Naive B cell (primary cell): Measurements from ENCODE around the gene PPP1R2. TPM values are rescaled to one million over a fixed set of nuclear protein-coding genes. Genes with fewer than 3 reads are reported as not detected.
"Not testable (repeated sequence)": the region's sequence is repeated elsewhere in the genome, so short reads cannot be mapped to it uniquely, and the experiment has no call there.

ENCODE experiments used
- ATAC-seq, 2 donors: fragments of 150-1000 bp; cut with Tn5 transposase; 2 replicates each; pipeline ENCODE4 v1.10.0; 2021; ENCODE audit warnings: low read depth in 2 of 2, mild to moderate bottlenecking in 2 of 2, moderate library complexity in 2 of 2
- DNase-seq: peaks from one replicate; pipeline ENCODE4 v3.0.0; 2022
- H3K27ac Mint-ChIP-seq, 6 donors: one replicate each; pipeline ENCODE4 v1.8.0; 2020 to 2022; ENCODE audit warnings: mild to moderate bottlenecking in 6 of 6, mixed read lengths in 6 of 6, moderate library complexity in 5 of 6, inconsistent platforms in 2 of 6
- H3K27me3 Mint-ChIP-seq, 3 donors: one replicate each; pipeline ENCODE4 v1.8.0; 2021 to 2022; ENCODE audit warnings: mixed read lengths in 3 of 3, mild to moderate bottlenecking in 1 of 3
- H3K36me3 Mint-ChIP-seq, 2 donors: one replicate each; pipeline ENCODE4 v1.8.0; 2020 to 2022; ENCODE audit warnings: mixed read lengths in 2 of 2, inconsistent platforms in 1 of 2, mild to moderate bottlenecking in 1 of 2
- H3K4me1 Mint-ChIP-seq, 3 donors: one replicate each; pipeline ENCODE4 v1.8.0; 2020 to 2022; ENCODE audit warnings: mixed read lengths in 3 of 3, inconsistent platforms in 1 of 3, mild to moderate bottlenecking in 1 of 3, moderate library complexity in 1 of 3
- H3K4me3 Mint-ChIP-seq, 8 donors: one replicate each; pipeline ENCODE4 v1.8.0; 2020 to 2022; ENCODE audit warnings: mild to moderate bottlenecking in 8 of 8, mixed read lengths in 8 of 8, moderate library complexity in 8 of 8, inconsistent platforms in 2 of 8
- H3K9me3 Mint-ChIP-seq, 7 donors: one replicate each; pipeline ENCODE4 v1.8.0; 2020 to 2022; ENCODE audit warnings: mixed read lengths in 7 of 7, mild to moderate bottlenecking in 5 of 7, inconsistent platforms in 2 of 7, moderate library complexity in 1 of 7
- polyA plus RNA-seq, 6 donors: library from polyadenylated mRNA; unstranded; fragments of 300-500 nt; fragmentation: Illumina TruSeq; gene quantifications; one replicate each; pipeline ENCODE4 v1.2.3, GENCODE V29; 2021; ENCODE audit warnings: low read depth in 6 of 6

PPP1R2 gene
- polyA plus RNA-seq, 6 donors from 2014 or later: 171 to 265 (median 214) TPM

- Mint-ChIP-seq H3K9me3 (no peaks in the 10 kb centered on the region), H3K27ac (no peak overlapping the region), H3K36me3 (peaks cover 19 to 22% of the 10 kb centered on the region in 2 donors), H3K4me3 (no peak overlapping the region), H3K27me3 (no peaks in the 10 kb centered on the region), H3K4me1 (peaks cover 3 to 8% (median 6%) of the 10 kb centered on the region in 3 donors)
- ATAC-seq: no peak
- no peak for DNase-seq
These were observed 26.1 kb downstream of the PPP1R2 start for GRCh38 chr3:195517030-195517429.

GRCh38 chr3:195514610-195515235 lies 28.4 kb downstream of the PPP1R2 start:
- H3K9me3 Mint-ChIP-seq, DNase-seq, H3K4me3 Mint-ChIP-seq, H3K27me3 Mint-ChIP-seq, ATAC-seq: not testable (repeated sequence)
- H3K36me3 Mint-ChIP-seq: peaks cover 21 to 24% of the 10 kb centered on the region in 2 donors
- H3K4me1 Mint-ChIP-seq: peaks cover 11 to 16% (median 14%) of the 10 kb centered on the region in 3 donors
- peak overlapping the region in 2 of 6 donors; percentile 33 to 62 for H3K27ac Mint-ChIP-seq

- no peak for DNase-seq
- ATAC-seq: no peak
- Mint-ChIP-seq H3K4me1 (peaks cover 11 to 18% (median 17%) of the 10 kb centered on the region in 3 donors), H3K9me3 (no peaks in the 10 kb centered on the region), H3K36me3 (peaks cover 26 to 27% of the 10 kb centered on the region in 2 donors), H3K4me3 (no peak overlapping the region), H3K27me3 (no peaks in the 10 kb centered on the region), H3K27ac (no peak overlapping the region)
These were observed 30.3 kb downstream of the PPP1R2 start for GRCh38 chr3:195512798-195513345.

GRCh38 chr3:195511136-195511535 lies 32.0 kb downstream of the PPP1R2 start:
- H3K27ac Mint-ChIP-seq: peak overlapping the region in 5 of 6 donors; percentile 44 to 83 (median 75)
- DNase-seq: no peak
- peaks cover 17 to 25% of the 10 kb centered on the region in 2 donors for H3K36me3 Mint-ChIP-seq
- no peaks in the 10 kb centered on the region for H3K27me3 Mint-ChIP-seq
- H3K9me3 Mint-ChIP-seq: no peaks in the 10 kb centered on the region
- peaks cover 11 to 18% (median 17%) of the 10 kb centered on the region in 3 donors for H3K4me1 Mint-ChIP-seq
- peak in 1 of 2 donors; percentile 33 for ATAC-seq
- H3K4me3 Mint-ChIP-seq: no peak overlapping the region

- H3K9me3 Mint-ChIP-seq: no peaks in the 10 kb centered on the region
- H3K4me1 Mint-ChIP-seq: peaks cover 11 to 16% (median 13%) of the 10 kb centered on the region in 3 donors
- DNase-seq (no peak), ATAC-seq (no peak)
- peaks cover 5 to 14% of the 10 kb centered on the region in 2 donors for H3K36me3 Mint-ChIP-seq
- no peaks in the 10 kb centered on the region for H3K27me3 Mint-ChIP-seq
- no peak overlapping the region for H3K4me3 Mint-ChIP-seq
- peak overlapping the region in 2 of 6 donors; percentile 54 to 60 for H3K27ac Mint-ChIP-seq
These were observed 34.9 kb downstream of the PPP1R2 start for GRCh38 chr3:195508185-195508584.

GRCh38 chr3:195475614-195476013 lies 67.5 kb downstream of the PPP1R2 start:
- H3K9me3 Mint-ChIP-seq: peaks cover 0 to 2% (median 0%) of the 10 kb centered on the region in 7 donors
- H3K27me3 Mint-ChIP-seq: peaks cover 10 to 28% (median 21%) of the 10 kb centered on the region in 3 donors
- H3K4me3 Mint-ChIP-seq: no peak overlapping the region
- H3K4me1 Mint-ChIP-seq: no peaks in the 10 kb centered on the region
- no peak for DNase-seq
- no peaks in the 10 kb centered on the region for H3K36me3 Mint-ChIP-seq
- ATAC-seq: no peak
- H3K27ac Mint-ChIP-seq: no peak overlapping the region

GRCh38 chr3:195475116-195475515 lies 68.0 kb downstream of the PPP1R2 start:
- H3K9me3 Mint-ChIP-seq, DNase-seq, H3K4me3 Mint-ChIP-seq, ATAC-seq, H3K4me1 Mint-ChIP-seq, H3K36me3 Mint-ChIP-seq, H3K27ac Mint-ChIP-seq: not testable (repeated sequence)
- peaks cover 10 to 28% (median 21%) of the 10 kb centered on the region in 3 donors for H3K27me3 Mint-ChIP-seq

- peaks cover 6 to 17% (median 14%) of the 10 kb centered on the region in 7 donors for H3K9me3 Mint-ChIP-seq
These were observed 74.3 kb downstream of the PPP1R2 start for GRCh38 chr3:195468841-195469240.

GRCh38 chr3:195468391-195468776 lies 74.7 kb downstream of the PPP1R2 start:
- Mint-ChIP-seq H3K27me3 (no peaks in the 10 kb centered on the region), H3K9me3 (peaks cover 6 to 17% (median 14%) of the 10 kb centered on the region in 7 donors), H3K36me3 (peaks cover 0 to 18% of the 10 kb centered on the region in 2 donors), H3K4me1 (peaks cover 7 to 15% (median 13%) of the 10 kb centered on the region in 3 donors), H3K4me3 (no peak overlapping the region), H3K27ac (peak overlapping the region in 2 of 6 donors; percentile 3 to 50)
- DNase-seq (no peak), ATAC-seq (peak in 1 of 2 donors; percentile 41)

More at GRCh38 chr3:195468841-195469240, 74.3 kb downstream of the PPP1R2 start:
- Mint-ChIP-seq H3K27ac (no peak overlapping the region), H3K4me3 (peak overlapping the region in 1 of 8 donors; percentile 10), H3K4me1 (peaks cover 7 to 15% (median 13%) of the 10 kb centered on the region in 3 donors), H3K36me3 (peaks cover 0 to 18% of the 10 kb centered on the region in 2 donors), H3K27me3 (peaks cover 0 to 2% (median 0%) of the 10 kb centered on the region in 3 donors)
- ATAC-seq (no peak), DNase-seq (no peak)

GRCh38 chr3:195467641-195468390 lies 75.3 kb downstream of the PPP1R2 start:
- H3K4me1 Mint-ChIP-seq: peaks cover 7 to 15% (median 13%) of the 10 kb centered on the region in 3 donors
- H3K27me3 Mint-ChIP-seq: no peaks in the 10 kb centered on the region
- DNase-seq: no peak
- peaks cover 0 to 18% of the 10 kb centered on the region in 2 donors for H3K36me3 Mint-ChIP-seq
- peaks cover 6 to 17% (median 14%) of the 10 kb centered on the region in 7 donors for H3K9me3 Mint-ChIP-seq
- peak overlapping the region in 3 of 6 donors; percentile 14 to 59 (median 34) for H3K27ac Mint-ChIP-seq
- H3K4me3 Mint-ChIP-seq: peak overlapping the region in 1 of 8 donors; percentile 44
- ATAC-seq: peak; percentile 30 to 50

- no peaks in the 10 kb centered on the region for H3K27me3 Mint-ChIP-seq
- H3K27ac Mint-ChIP-seq: no peak overlapping the region
- H3K4me3 Mint-ChIP-seq: no peak overlapping the region
- no peak for DNase-seq
- peaks cover 6 to 17% (median 14%) of the 10 kb centered on the region in 7 donors for H3K9me3 Mint-ChIP-seq
- H3K4me1 Mint-ChIP-seq: peaks cover 7 to 15% (median 13%) of the 10 kb centered on the region in 3 donors
- peaks cover 0 to 18% of the 10 kb centered on the region in 2 donors for H3K36me3 Mint-ChIP-seq
- ATAC-seq: no peak
These were observed 76.9 kb downstream of the PPP1R2 start for GRCh38 chr3:195466251-195466650.
